ENCODE data around the gene SMPDL3B.

SMPDL3B gene, protein sequence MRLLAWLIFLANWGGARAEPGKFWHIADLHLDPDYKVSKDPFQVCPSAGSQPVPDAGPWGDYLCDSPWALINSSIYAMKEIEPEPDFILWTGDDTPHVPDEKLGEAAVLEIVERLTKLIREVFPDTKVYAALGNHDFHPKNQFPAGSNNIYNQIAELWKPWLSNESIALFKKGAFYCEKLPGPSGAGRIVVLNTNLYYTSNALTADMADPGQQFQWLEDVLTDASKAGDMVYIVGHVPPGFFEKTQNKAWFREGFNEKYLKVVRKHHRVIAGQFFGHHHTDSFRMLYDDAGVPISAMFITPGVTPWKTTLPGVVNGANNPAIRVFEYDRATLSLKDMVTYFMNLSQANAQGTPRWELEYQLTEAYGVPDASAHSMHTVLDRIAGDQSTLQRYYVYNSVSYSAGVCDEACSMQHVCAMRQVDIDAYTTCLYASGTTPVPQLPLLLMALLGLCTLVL

DNA sequence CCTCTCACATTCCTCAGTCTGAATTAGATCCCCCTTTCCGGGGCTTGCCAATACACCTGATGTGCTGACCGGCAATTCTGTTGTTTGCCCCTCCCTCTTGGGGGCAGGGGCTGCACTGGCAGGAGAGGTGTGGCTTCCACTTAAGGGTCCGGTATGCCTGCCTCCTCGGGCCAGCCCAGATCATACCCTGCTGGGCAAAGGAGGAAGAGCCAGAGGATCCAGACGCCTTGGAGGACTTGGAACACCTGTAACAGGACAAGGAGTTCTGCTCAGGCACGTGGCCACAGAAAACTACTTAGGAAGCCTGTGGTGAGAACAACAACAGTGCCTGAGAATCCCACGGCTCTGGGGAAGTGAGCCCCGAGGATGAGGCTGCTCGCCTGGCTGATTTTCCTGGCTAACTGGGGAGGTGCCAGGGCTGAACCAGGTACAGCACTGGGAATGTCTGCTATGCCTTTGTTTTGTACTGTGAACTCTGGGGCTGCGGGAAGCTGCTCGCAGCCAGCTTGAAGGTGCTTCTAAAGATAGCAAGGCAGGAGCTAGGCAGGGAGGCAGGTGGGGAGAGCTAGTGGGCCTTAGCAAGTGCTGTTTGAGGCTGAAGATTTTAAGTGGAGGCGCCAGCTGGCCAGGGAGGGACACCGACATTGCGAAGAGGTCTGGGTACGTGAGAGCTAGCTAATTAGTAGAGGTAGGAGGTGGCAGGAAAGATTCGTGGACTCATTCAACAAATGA lies at the start of gene SMPDL3B:
SMPDL3B (plus strand) TSS at position 183 of the 732 bp plus-strand sequence; CDS start at position 367, 184 bp downstream.
- no peak for DNase-seq (ENCODE audit: low spot score)

DNA sequence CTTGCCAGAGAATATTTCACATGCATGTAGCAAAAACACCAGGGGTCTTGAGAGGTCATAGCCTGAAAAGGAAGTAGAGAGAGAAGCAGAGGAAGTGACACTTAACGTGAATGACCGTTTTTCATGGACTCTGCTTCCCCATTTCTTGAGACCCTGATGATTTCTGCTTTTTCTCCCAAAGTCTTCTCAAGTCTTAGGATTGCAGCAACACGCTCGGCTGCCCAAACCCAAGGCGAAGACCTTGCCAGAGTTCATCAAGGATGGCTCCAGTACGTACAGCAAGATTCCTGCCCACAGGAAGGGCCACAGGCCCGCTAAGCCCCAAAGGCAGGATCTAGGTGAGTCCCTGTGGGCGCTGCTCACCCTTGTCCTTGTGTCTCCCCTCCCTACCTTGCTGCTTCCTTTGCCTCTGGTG lies 49.7 kb upstream of the SMPDL3B start:
- DNase-seq (ENCODE audit: low spot score) = no peak

DNA sequence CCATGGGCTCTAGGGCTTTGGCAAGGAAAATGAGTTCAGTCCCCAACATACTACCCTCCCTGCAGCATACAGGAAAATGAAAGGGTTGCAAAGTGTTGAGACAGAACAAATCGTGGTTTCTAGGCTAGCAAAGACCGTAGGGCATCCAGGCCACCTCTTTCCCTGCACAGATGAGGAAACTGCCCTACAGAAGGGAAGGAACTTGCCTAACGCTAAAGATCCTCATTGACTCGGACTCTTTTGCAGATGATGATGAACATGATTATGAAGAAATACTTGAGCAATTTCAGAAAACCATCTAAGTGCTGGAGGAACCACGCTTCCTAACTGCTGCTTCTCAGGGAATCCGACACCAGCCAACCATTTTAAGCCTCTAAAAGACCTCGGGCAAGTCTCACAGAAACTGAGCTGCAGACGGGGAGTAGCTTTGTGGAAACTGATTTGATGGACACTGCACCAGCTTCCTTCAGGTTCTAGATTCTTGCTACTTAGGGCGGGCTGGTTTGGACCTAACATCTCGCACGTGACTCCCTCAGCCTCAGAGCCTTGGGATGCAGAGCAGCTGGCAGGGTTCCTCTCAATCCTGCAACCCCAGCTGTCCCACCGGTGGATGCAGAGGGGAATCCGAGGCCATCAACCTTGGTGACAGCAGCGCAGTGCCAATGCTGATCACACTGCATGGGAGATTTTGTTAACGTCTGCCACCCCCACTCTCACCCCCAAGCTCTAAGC lies 49.0 kb upstream of the SMPDL3B start:
- no peak for DNase-seq (ENCODE audit: low spot score)

DNA sequence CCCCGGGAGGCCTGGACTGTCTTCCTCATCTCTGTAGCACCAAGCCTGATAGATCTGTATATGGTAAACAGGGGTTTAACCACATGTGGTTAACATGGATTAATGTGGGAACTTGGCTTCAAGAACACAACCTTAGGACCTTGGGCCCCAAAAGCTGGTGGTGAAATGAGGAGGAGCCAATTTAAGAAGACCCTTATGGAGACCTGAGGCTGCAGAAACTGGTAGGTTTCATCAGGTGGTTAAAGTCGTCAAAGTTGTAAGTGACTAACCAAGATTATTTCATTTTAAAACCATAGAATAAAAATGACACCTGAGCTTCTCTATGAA lies 48.5 kb upstream of the SMPDL3B start:
- no peak for DNase-seq (ENCODE audit: low spot score)

DNA sequence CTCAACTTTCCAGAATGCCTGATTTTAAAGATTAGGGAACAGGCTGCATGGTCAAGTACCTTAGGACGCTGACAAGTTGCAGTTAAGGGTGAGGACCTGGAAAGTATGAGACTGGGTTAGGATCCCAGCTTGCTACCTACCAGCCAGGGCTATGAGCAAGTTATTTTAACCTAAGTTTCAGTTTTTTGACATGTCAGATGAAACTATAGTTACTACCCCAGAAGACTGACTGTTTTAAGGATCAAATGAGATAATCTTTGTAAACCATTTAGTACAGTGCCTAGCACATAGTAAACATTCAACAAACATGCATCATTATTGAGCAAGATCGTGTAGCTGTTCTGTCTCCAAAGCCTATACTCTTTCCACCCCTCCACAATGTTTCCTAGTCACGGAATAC lies 48.1 kb upstream of the SMPDL3B start:
- no peak for DNase-seq (ENCODE audit: low spot score)

DNA sequence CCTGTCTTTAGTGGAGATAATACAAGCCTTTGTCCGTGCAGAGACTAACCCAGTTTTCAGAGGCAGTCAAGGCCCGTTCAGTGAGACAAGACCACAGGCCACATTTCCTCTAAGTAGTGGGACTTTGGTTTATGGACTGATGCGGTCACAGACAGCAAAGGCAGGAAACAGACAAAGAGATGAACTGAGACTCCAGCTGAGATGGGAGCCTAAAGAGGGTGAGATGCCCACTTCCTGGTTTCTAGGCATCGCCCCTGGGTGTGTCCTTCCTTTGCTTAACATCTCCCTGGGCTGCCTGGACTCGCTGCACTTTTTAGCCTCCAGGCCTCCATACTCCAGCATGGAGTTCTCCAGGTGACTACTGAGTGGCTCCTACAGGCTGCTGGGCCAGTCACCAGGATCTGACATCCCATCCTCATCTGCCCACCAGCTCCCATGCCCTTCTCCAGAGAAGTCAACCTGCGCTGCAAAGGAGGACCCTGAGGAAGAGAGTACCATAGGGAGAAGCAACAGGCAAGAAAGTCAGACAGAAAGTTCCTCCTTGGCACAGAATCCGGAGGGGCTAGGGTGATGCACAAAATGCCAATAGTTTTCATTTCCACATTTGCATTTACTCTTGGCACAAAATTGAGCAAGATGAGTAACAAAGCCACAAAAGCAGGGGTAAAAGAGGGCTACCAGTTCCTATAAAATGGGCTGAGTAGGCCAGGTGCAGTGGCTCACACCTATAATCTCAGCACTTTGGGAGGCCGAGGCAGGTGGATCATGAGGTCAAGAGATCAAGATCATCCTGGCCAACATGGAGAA lies 47.4 kb upstream of the SMPDL3B start:
- DNase-seq (ENCODE audit: low spot score) = no peak

DNA sequence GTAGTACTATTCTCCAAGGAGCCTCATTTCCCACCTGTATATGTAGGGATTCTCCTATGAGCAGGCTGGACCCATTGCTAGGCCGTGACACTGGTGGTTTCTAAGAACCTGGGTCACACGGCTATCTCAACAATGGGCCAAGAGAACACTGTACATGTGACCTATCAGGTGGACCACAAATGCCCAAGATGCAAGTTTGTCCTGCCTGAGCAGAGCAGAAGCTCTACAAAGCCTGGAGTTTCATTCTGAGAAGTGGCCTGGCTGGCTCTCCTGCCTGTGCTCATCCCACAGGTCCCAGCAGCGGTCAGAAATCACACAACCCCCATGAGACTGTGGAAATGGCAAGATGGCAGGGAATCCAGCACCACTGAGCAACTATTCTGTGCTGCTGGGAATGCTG lies 45.3 kb upstream of the SMPDL3B start:
- no peak for DNase-seq (ENCODE audit: low spot score)

DNA sequence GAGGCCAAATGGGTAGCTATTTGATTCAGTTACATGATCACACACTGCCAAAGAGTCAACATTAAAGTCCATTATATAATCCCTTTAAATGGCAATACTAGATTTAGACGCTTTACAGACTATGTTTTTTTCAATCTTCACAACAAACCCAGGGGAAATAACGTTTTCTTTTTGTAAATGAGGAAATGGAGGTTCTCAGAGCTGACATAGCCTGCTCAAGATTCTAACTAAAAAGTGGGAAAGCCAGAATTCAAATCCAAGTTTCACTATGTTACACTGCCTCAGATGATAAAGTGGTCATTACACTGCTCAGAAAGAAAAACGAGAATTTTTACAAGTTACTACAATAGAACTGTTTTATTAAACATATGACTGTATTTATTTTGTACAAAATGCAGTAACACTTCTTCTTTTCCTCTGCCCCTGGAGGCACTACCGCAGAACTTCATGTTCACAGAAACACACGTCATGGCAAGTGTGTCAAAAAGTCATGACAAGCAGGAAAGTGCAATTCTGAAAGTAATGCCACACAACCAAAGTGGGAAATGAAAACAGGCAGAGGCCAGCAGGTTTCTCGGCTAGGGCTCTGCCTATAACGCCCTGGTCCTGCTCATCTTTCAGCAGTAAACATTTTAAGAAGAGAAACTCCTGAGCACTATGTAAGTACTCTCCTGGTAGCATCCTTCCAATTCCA lies 43.5 kb upstream of the SMPDL3B start:
- DNase-seq (ENCODE audit: low spot score) = no peak

DNA sequence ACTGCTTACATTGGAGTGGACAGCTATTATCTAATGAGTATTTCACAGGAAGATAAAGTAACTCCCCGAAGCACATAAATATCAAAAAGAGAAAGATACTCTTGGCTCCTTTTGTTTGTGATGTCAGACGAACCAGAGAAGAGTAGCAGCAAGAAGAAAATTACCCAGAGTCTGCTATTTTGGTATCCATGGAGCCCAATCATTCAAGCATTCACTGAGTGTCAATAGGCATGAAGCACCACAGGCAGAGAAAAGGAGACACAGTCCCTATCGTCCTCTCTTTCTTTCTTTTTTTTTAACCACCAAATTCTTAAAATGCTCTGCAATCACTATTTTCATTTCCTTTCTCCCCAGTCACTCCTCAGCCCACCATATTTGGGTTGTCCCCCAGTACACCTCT lies 40.3 kb upstream of the SMPDL3B start:
- no peak for DNase-seq (ENCODE audit: low spot score)

DNA sequence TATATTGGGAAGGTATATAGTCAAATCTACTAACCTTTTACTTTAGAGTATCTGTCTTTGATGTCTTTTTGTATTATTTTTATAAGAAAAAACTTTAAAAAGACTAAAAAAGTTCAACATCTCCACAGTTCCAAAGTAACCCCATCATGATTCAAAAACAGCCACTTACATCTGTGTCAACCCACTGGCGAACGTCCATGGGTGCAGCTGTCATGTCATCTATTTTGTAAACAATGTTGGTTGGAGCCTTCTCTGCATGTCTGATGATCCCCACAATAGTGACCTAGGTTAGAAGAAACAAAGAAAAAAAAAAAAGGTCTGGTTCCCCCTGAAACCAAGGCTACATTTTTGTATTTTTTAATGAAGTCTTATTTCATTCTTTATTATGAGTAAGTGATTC lies 28.0 kb upstream of the SMPDL3B start:
- DNase-seq (ENCODE audit: low spot score) = no peak

DNA sequence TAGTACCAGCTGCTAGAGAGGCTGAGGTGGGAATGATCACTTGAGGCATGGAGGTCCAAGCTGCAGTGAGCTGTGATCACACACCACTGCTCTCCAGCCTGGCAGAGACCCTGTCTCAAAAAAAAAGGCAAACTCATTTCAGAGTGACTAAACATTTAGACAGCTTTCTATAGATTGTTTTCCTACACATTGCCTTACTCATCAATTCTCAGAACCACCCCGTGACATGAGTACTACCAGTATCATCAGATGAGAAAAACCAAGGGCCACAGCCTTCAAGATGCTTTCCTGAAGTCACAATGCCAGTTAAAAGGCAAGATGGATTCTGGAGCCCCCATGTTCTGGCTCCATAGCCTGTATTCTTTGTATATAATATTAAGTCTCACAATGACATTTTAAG lies 22.4 kb upstream of the SMPDL3B start:
- DNase-seq (ENCODE audit: low spot score) = no peak

DNA sequence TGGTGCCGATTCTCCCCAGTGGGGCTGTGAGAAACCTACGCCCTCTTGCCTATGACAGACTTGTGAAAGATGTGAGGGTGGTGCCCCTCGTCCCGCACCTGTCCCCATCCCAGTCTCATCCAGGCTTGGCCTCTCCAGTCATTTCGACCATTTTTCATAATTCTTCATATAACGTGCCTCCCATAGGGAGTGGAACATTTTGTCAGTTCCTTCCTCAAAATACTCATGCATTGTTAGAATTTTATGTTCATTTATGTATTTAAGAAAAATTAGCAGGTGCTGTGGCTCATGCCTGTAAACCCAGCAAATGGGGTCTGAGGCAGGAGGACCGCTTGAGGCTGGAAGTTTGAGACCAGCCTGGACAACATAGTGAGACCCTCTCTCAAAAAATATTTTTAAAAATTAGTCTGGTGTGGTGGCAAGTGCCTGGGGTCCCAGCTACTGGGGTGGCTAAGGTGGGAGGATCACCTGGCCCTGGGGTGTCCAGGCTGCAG lies 19.7 kb upstream of the SMPDL3B start:
- DNase-seq (ENCODE audit: low spot score) = no peak

DNA sequence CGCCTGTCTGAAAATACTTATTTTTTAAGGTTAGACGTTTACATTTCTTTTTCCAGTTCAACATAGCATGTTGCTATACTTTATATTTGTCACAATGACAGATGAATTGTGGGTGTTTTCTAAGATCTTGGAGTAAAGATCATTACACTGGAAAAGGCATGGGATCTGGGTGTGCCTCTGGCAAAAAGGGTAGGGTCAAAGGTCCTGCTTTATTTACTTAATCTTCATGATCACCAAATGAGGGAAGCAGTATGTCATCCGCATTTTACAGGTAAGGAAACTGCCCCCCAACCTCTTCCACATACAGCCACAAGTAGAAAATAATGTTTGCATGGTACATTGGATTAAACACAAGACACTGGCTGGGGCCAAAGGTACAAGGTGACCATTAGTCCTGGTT lies 12.5 kb upstream of the SMPDL3B start:
- no peak for DNase-seq (ENCODE audit: low spot score)

DNA sequence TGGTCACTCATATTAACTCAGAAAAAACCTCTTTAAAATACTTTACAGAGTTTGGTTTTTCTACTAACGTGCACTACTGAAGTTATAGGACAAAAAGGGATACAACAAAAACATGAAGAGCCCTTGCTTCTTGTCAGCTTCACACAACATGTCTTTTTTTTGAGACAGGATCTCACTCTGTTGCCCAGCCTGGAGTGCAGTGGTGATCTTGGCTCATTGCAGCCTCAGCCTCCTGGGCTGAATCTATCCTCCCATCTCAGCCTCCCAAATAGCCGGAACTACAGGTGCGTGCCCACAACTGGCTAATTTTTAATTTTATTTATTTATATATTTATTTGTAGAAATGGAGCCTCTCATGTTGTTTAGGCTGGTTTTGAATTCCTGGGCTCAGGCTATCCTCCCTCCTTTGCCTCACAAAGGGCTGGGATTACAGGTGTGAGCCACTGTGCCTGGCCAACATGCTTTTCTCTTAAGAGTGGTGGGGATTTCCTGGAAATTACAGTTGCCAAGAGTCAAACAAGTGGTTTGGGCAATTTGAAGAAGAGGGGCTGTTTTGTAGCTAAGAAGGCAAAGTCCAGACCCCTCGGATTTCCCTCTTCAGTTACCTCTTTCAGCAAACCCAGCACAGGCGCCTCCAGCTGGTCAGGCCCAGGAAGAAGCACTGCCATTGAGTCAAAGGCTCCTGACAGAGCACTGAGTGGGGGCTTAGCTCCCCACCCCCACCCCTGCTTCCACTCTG lies 6.4 kb upstream of the SMPDL3B start:
- DNase-seq (ENCODE audit: low spot score) = no peak

DNA sequence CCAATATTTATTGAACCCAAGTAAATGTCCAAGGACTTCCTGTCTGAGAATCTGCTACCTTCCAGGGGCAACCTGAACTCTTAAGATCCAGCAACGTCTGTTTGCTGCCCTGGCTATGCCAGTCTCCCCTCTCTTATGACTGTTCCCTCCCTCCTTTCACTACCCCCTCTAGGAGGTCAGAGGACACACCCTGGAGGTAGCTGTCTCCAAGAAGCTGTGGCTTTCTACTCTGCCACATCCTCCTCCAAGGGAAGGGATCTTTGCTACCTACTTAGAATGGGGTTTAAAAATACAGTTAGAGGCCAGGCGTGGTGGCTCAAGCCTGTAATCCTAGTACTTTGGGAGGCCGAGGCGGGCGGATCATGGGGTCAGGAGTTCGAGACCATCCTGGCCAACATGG lies 3.6 kb upstream of the SMPDL3B start:
- no peak for DNase-seq (ENCODE audit: low spot score)

DNA sequence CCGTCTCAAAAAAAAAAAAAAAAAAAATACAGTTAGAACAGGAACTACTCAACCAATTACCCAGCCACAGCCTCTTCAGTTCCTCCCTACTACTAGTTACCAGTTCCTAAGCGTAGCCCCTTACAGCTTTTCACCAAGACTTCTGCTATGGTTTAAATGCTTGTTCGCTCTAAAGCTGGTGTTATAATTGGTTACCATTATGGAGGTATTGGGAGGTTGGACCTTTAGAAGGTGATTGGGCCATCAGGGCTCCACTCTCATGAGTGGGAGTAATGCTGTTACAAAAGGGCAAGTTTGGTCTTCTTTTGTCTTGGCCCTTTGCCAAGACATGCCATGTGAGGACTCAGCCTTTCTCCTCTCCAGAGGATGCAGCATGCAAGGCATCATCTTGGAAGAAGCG lies 3.0 kb upstream of the SMPDL3B start:
- no peak for DNase-seq (ENCODE audit: low spot score)

DNA sequence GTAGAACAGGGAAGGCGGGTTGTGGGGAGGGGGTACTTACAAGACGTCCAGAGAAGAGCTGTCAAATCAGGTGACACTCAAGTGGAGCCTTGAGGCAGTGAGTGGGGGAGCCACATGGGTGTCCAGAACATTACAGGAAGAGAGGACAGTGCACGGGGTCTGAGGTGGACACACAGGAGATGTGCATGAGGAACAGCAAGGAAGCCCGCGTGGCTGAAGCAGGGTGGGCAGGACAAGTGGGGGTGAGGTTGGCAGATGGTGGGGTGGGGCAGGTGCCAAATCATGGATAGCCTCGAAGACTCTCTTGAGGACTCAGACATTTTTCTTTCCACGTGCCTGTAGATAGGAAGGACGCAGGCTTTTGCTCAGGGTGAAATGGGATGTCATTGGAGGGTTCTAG lies 921 bp downstream of the SMPDL3B start:
- no peak for DNase-seq (ENCODE audit: low spot score)

DNA sequence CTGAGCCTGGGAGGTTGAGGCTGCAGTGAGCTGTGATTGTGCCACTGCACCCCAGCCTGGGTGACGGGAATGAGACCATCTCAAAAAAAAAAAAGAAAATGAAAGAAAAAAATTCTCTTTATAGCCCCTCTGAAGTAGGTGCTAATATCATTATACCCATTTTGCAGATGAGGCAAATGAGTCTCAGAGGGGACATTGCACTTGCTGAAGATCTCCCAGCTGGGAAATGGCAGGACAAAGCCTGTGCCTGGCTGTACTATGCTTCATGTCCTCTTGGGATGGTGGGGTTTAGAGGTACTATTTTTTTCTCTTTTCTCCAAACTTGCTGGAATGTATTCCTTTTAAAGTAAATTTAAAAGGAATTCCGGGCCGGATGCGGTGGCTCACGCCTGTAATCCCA lies 1.6 kb downstream of the SMPDL3B start:
- DNase-seq (ENCODE audit: low spot score) = no peak

DNA sequence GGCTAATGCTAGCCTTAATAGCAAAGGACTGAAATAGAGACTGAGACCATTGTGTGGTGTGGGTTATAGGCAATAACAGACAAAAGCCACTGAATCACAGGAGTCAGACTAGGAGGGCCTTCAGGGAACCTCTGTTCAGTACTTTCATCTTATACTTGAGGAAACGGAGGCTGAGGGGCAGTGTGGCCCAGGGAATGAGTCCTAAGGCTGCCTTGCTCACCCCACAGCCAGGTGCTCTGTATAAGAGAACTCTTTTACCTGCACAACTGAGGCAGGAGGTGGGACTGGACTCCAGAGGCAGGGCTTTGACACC lies 2.7 kb downstream of the SMPDL3B start:
- DNase-seq (ENCODE audit: low spot score) = no peak

DNA sequence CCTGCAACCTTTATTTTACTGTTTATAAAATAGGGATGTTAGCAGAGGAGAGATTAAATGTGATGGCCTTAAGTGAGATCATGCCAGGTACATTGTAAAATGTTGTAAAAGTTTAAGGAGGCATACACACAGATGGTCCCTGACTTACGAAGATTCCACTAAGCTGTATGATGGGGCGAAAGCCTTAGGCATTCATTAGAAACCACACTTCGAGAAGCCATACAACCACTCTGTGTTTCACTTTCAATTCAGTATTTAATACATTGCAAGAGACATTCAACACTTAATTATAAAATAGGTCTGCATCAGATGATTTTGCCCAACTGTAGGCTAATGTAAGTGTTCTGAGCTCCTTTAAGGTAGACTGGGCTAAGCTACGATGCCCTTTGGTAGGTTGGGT lies 3.7 kb downstream of the SMPDL3B start:
- DNase-seq (ENCODE audit: low spot score) = no peak

DNA sequence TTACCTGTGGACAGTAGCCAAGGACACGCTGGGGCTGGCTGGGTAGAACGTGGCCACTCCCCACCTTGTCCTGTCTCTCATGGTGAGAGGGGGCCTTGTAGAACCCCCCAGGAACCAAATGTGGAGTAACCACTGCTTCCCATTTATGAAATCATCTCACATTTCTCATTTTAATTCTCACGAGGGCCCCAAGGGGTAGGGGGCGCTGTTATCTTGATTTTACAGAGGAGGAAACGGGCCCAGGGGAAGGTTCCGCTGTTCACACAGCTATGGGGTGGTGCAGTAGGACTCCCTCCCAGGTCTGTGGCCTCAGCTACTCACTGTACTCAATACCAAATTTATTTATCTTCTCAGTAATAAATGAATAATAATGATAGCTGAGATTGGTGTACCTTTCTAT lies 5.5 kb downstream of the SMPDL3B start:
- no peak for DNase-seq (ENCODE audit: low spot score)
